GM21619 (cell line): ENCODE results near the gene RNF214.
"Not testable (repeated sequence)": the region's sequence is repeated elsewhere in the genome, so short reads cannot be mapped to it uniquely, and the experiment has no call there.

Experiments used
- ATAC-seq: cut with Tn5 transposase; IDR thresholded peaks from one replicate; pipeline ENCODE4 v1.9.1; 2021; ENCODE audit not compliant: unreplicated experiment

The RNF214 gene

GRCh38 chr11:117197516-117198456 is 34.7 kb upstream of the RNF214 start:
- ATAC-seq = no peak

- no peak for ATAC-seq
Measured at GRCh38 chr11:117198613-117199012, 33.9 kb upstream of the RNF214 start.

- ATAC-seq = no peak
Measured at GRCh38 chr11:117199053-117199915, 33.2 kb upstream of the RNF214 start, which contains the start of gene TAGLN. TAGLN (plus strand) TSS chr11:117199370; CDS start chr11:117203014, 3,644 bp downstream.

- ATAC-seq = no peak
Measured at GRCh38 chr11:117199916-117200812, 32.3 kb upstream of the RNF214 start.

GRCh38 chr11:117200813-117201657 is 31.4 kb upstream of the RNF214 start:
- no peak for ATAC-seq

- ATAC-seq = no peak
Measured at GRCh38 chr11:117201658-117202305, 30.7 kb upstream of the RNF214 start.

- ATAC-seq = no peak
Measured at GRCh38 chr11:117202386-117203068, 29.9 kb upstream of the RNF214 start.

- ATAC-seq = no peak
Measured at GRCh38 chr11:117203069-117203407, 29.4 kb upstream of the RNF214 start.

- no peak for ATAC-seq
Measured at GRCh38 chr11:117204283-117205080, 28.0 kb upstream of the RNF214 start.

GRCh38 chr11:117205211-117205818 is 27.2 kb upstream of the RNF214 start:
- ATAC-seq = no peak

- ATAC-seq = not testable (repeated sequence)
Measured at GRCh38 chr11:117206111-117206510, 26.4 kb upstream of the RNF214 start.

- ATAC-seq = not testable (repeated sequence)
Measured at GRCh38 chr11:117206859-117207258, 25.6 kb upstream of the RNF214 start.

GRCh38 chr11:117207481-117207880 is 25.0 kb upstream of the RNF214 start:
- not testable (repeated sequence) for ATAC-seq

- ATAC-seq = not testable (repeated sequence)
Measured at GRCh38 chr11:117208710-117209109, 23.8 kb upstream of the RNF214 start.

- ATAC-seq = not testable (repeated sequence)
Measured at GRCh38 chr11:117209351-117210125, 22.9 kb upstream of the RNF214 start.

GRCh38 chr11:117210620-117211019 is 21.9 kb upstream of the RNF214 start:
- no peak for ATAC-seq
